ENCODE results near the gene VEZF1. TPM values are rescaled to one million over a fixed set of nuclear protein-coding genes. Genes with fewer than 3 reads are reported as not detected.
A peak's percentile ranks its signal among the peaks of the same experiment; 100 is the strongest.

VEZF1 gene
- total RNA-seq, 1 experiment from 2014 or later = 52.1 TPM

DNA sequence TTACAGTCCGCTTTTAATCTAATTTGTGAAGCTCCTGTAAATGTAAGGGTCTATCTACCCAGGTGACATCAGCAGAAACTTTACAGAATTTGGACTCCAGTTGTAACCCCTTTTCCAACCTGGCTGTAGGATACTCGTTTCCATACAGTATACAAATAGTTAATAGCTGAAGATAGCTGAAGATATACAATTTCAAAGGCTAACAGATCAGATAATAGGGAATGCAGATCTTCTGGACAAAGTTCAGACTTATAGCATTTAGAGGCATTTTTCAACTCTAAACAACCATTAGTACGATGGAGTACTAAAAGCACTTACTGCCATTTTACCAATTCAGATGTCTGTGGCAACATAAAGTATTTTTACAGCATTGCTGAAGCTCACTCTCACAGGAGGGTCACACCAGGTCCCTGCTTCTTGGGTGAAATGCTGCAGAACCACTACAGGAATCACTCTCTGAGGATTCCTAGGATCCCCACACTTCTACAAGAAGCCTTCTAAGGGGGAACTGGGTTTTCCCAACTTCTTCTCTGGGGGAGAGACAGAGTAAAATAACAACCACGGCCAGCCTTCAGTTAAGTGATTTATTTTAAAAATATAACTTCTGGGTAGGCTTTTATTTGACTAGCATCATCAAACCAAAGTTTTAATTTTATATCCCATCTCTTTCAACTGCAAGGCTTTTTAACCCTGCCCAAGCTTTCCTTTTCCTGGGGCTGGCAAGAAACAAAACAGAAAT is 2.9 kb downstream of the VEZF1 start:
- Mint-ChIP-seq H3K4me3 (ENCODE audit: unreplicated experiment) (peak overlapping the region; percentile 48), H3K27ac (ENCODE audit: unreplicated experiment) (peak overlapping the region; percentile 57), H3K4me1 (ENCODE audit: low read depth, unreplicated experiment) (peaks cover 40% of the 10 kb centered on the region), H3K9me3 (ENCODE audit: unreplicated experiment) (no peaks in the 10 kb centered on the region), H3K27me3 (ENCODE audit: insufficient read depth, unreplicated experiment) (no peaks in the 10 kb centered on the region), H3K36me3 (ENCODE audit: insufficient read depth, unreplicated experiment) (peaks cover 71% of the 10 kb centered on the region)
- BruUV-seq (replicated peaks) = no TSS peak
- DNase-seq = no peak
- TF ChIP-seq, protein P1, sequence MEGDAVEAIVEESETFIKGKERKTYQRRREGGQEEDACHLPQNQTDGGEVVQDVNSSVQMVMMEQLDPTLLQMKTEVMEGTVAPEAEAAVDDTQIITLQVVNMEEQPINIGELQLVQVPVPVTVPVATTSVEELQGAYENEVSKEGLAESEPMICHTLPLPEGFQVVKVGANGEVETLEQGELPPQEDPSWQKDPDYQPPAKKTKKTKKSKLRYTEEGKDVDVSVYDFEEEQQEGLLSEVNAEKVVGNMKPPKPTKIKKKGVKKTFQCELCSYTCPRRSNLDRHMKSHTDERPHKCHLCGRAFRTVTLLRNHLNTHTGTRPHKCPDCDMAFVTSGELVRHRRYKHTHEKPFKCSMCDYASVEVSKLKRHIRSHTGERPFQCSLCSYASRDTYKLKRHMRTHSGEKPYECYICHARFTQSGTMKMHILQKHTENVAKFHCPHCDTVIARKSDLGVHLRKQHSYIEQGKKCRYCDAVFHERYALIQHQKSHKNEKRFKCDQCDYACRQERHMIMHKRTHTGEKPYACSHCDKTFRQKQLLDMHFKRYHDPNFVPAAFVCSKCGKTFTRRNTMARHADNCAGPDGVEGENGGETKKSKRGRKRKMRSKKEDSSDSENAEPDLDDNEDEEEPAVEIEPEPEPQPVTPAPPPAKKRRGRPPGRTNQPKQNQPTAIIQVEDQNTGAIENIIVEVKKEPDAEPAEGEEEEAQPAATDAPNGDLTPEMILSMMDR (IDR thresholded peaks at IDR 0.05; ENCODE audit: insufficient read depth in 1 of 2, low read depth in 1 of 2, low read length in 1 of 2, severe bottlenecking in 1 of 2, unreplicated experiment in 1 of 2) = no peak
- H3K4me3 ChIP-seq (ENCODE audit: low read depth, low read length) = no peak overlapping the region
- POLR2A ChIA-PET = no interaction called here
- H3K36me3 ChIP-seq (ENCODE audit: control insufficient read depth, insufficient read depth, low read length) = no peaks in the 10 kb centered on the region
- intact Hi-C loops (cut with micrococcal nuclease; ENCODE audit: unreplicated experiment) = no loop called here
- H3K27me3 ChIP-seq (replicated peaks; ENCODE audit: control insufficient read depth, insufficient read depth, low read length) = no peaks in the 10 kb centered on the region
- CTCF ChIA-PET = interaction anchor here (0.7 to 1.4 kb wide), 5 partner anchors 10 to 81 kb away, joined by 3 to 4 read pairs (median 3); partner anchors contain the start of gene CUEDC1
- no peaks in the 10 kb centered on the region for H3K9me3 ChIP-seq
- peaks cover 42% of the 10 kb centered on the region for H3K4me1 ChIP-seq

DNA sequence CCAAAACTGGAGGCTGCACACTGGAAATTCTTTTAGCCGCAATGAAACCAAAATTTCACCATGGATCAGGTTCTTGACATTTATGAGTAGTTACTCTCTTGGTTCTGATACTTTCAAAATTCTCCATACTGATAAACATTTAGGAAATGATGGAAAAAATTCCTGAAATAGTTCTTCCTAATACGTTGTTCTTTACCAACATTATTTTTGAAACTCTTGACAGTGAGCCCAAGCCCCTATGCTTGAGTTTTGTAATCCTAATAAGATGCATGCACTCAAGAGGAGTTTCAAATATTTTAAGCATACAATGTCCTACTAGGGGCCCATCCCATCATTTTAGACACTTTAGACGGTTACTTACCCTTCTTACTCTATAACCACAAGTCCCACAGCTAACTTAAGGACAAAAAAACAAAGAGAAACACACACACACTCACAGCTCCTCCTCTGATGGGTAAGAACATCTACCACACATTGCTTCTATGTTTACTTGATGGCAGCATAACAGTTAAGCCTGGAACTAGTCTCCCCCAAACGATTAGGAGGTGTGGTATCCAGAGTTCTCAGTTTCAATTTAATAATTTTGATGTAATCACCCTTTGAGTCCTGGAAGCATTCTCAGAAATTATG is 3.7 kb downstream of the VEZF1 start:
- intact Hi-C loops (cut with micrococcal nuclease; ENCODE audit: unreplicated experiment) = no loop called here
- no peaks in the 10 kb centered on the region for H3K9me3 Mint-ChIP-seq (ENCODE audit: unreplicated experiment)
- H3K4me3 ChIP-seq (ENCODE audit: low read depth, low read length) = no peak overlapping the region
- no peak overlapping the region for H3K4me3 Mint-ChIP-seq (ENCODE audit: unreplicated experiment)
- CTCF ChIA-PET = interaction anchor here (0.6 to 1.4 kb wide), 4 partner anchors 29 to 898 kb away, joined by 3 to 4 read pairs (median 3); partner anchors contain the start of gene CUEDC1
- no peaks in the 10 kb centered on the region for H3K27me3 ChIP-seq (replicated peaks; ENCODE audit: control insufficient read depth, insufficient read depth, low read length)
- no peaks in the 10 kb centered on the region for H3K27me3 Mint-ChIP-seq (ENCODE audit: insufficient read depth, unreplicated experiment)
- BruUV-seq (replicated peaks) = no TSS peak
- POLR2A ChIA-PET = no interaction called here
- no peaks in the 10 kb centered on the region for H3K9me3 ChIP-seq
- H3K36me3 ChIP-seq (ENCODE audit: control insufficient read depth, insufficient read depth, low read length) = no peaks in the 10 kb centered on the region
- H3K4me1 ChIP-seq = peaks cover 34% of the 10 kb centered on the region
- peaks cover 78% of the 10 kb centered on the region for H3K36me3 Mint-ChIP-seq (ENCODE audit: insufficient read depth, unreplicated experiment)
- DNase-seq = no peak
- H3K4me1 Mint-ChIP-seq (ENCODE audit: low read depth, unreplicated experiment) = peaks cover 33% of the 10 kb centered on the region
- H3K27ac Mint-ChIP-seq (ENCODE audit: unreplicated experiment) = peak overlapping the region; percentile 57
- TF ChIP-seq, protein P1 (IDR thresholded peaks at IDR 0.05; ENCODE audit: insufficient read depth in 1 of 2, low read depth in 1 of 2, low read length in 1 of 2, severe bottlenecking in 1 of 2, unreplicated experiment in 1 of 2) = no peak

DNA sequence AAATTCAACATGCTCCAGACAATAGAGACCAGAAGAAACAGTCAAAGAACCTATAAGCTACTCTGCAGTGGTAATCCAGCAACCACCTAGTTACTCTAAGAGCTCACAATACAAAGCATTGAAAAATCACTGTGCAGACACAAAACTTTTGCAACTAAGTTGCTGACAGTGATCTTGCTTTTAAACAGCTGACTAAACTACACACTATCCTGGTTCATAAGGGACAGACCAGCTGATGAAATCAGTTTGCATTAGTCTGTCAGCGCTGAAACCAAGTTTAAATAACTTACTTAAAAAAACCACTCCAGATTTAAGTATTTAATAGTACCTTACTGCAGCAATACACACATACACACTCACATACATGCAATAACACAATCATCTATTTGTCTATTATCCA is 4.6 kb downstream of the VEZF1 start:
- no TSS peak for BruUV-seq (replicated peaks)
- TF ChIP-seq, protein P1 (IDR thresholded peaks at IDR 0.05; ENCODE audit: insufficient read depth in 1 of 2, low read depth in 1 of 2, low read length in 1 of 2, severe bottlenecking in 1 of 2, unreplicated experiment in 1 of 2) = no peak
- no peaks in the 10 kb centered on the region for H3K27me3 Mint-ChIP-seq (ENCODE audit: insufficient read depth, unreplicated experiment)
- Histone ChIP-seq H3K4me1 (peaks cover 29% of the 10 kb centered on the region), H3K36me3 (ENCODE audit: control insufficient read depth, insufficient read depth, low read length) (no peaks in the 10 kb centered on the region; the same call in 1 of the 2 replicates), H3K4me3 (ENCODE audit: low read depth, low read length) (no peak overlapping the region), H3K27me3 (replicated peaks; ENCODE audit: control insufficient read depth, insufficient read depth, low read length) (no peaks in the 10 kb centered on the region), H3K9me3 (no peaks in the 10 kb centered on the region)
- intact Hi-C loops (cut with micrococcal nuclease; ENCODE audit: unreplicated experiment) = no loop called here
- peak overlapping the region; percentile 57 for H3K27ac Mint-ChIP-seq (ENCODE audit: unreplicated experiment)
- CTCF ChIA-PET = interaction anchor here (0.6 to 0.9 kb wide), 2 partner anchors 91 to 1124 kb away, joined by 3 to 5 read pairs; no protein-coding TSS in a partner anchor
- no peaks in the 10 kb centered on the region for H3K9me3 Mint-ChIP-seq (ENCODE audit: unreplicated experiment)
- H3K36me3 Mint-ChIP-seq (ENCODE audit: insufficient read depth, unreplicated experiment) = peaks cover 78% of the 10 kb centered on the region
- H3K4me1 Mint-ChIP-seq (ENCODE audit: low read depth, unreplicated experiment) = peaks cover 30% of the 10 kb centered on the region
- POLR2A ChIA-PET = interaction anchor here (0.6 kb wide), 1 partner anchor 80 kb away, joined by 3 read pairs; no protein-coding TSS in a partner anchor
- DNase-seq = no peak
- no peak overlapping the region for H3K4me3 Mint-ChIP-seq (ENCODE audit: unreplicated experiment)
